Measurements from ENCODE around the gene EPHB1.

DNA sequence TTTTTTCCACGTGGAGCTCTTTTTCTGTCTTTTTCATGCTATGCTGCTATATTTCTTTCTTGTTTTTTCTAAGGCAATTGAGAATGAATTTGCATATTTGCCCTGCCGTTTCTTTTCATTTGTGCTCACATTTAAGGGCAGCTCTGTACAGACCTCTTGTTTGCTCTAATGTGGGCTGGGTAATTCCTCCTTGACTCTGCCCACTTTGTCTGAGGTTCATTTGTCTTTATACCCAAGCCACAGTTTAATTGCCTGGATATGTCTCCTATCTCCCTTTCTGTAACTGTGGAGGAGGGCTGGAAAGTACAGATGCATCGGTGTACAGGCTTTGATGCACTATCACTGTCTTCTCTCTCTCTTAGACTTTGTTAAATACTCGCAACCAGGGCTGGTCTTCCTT is 195.9 kb downstream of the EPHB1 start:
- no peak for TF ChIP-seq SPI1 (IDR thresholded peaks at IDR 0.05; ENCODE audit: low read depth, low read length)
- TF ChIP-seq POLR2A (IDR thresholded peaks at IDR 0.05; ENCODE audit: low read depth, low read length) = no peak
- TF ChIP-seq POLR2AphosphoS5 (IDR thresholded peaks at IDR 0.05; ENCODE audit: low read depth, low read length) = no peak

Data from GM12891 (cell line).